HEK293 (cell line): ENCODE data around the gene CDH1.

Experiments
- CTCF ChIA-PET: fragments of 350-600 bp; formaldehyde crosslinking; extraction: SDS; loops from one replicate; lab custom pipeline; 2021; ENCODE audit warnings: antibody characterized with exemption; lab: Yijun Ruan, JAX
- POLR2A ChIA-PET: fragments of 300-600 bp; formaldehyde crosslinking; extraction: SDS; loops from one replicate; lab custom pipeline; 2020; ENCODE audit warnings: antibody characterized with exemption, inconsistent platforms; lab: Yijun Ruan, JAX
- H3K27ac ChIP-seq: fragments of 200-500 bp; sonication (Bioruptor generic); 2 replicates; pipeline ENCODE4 v1.5.1; 2014; ENCODE audit warnings: low read depth, low read length, control low read depth, inconsistent platforms; ENCODE audit errors: extremely low read depth
- H3K36me3 ChIP-seq, 2 experiments: fragments of 200-500 bp in 1 of 2; sonication (Bioruptor generic) in 1 of 2; 1 replicate in 1 of 2; 2 replicates in 1 of 2; pipeline ENCODE4 v1.5.1; 2014 to 2017; ENCODE audit warnings: inconsistent platforms in 2 of 2, low read length in 2 of 2; ENCODE audit not compliant: control insufficient read depth in 2 of 2, insufficient read depth in 1 of 2
- H3K4me1 ChIP-seq: fragments of 200-500 bp; sonication (Bioruptor generic); 2 replicates; pipeline ENCODE4 v1.5.1; 2014; ENCODE audit warnings: mild to moderate bottlenecking, low read length, inconsistent platforms; ENCODE audit not compliant: control insufficient read depth, insufficient read depth
- H3K4me3 ChIP-seq: 2 replicates; pipeline ENCODE4 v1.5.1; 2011; ENCODE audit warnings: low read depth, mild to moderate bottlenecking, control low read depth, low read length, moderate library complexity
- H3K9me3 ChIP-seq: fragments of 200-500 bp; sonication (Bioruptor generic); 2 replicates; pipeline ENCODE4 v1.5.1; 2014; ENCODE audit warnings: low read depth, low read length, inconsistent platforms; ENCODE audit not compliant: control insufficient read depth, insufficient read depth
- GLIS2 ChIP-seq: fragments of 450-650 bp; formaldehyde crosslinking; IDR thresholded peaks from 2 replicates; pipeline ENCODE4 v1.5.1; 2016; ENCODE audit warnings: missing biosample characterization, missing genetic modification characterization
- HIC1 ChIP-seq: fragments of 450-650 bp; formaldehyde crosslinking; IDR thresholded peaks from 2 replicates; pipeline ENCODE4 v1.5.1; 2016; ENCODE audit warnings: missing biosample characterization, missing genetic modification characterization
- HOXA7 ChIP-seq: sonication (generic); formaldehyde crosslinking; IDR thresholded peaks from 2 replicates; pipeline ENCODE4 v1.8.1; 2022; ENCODE audit warnings: missing genetic modification reagents, borderline replicate concordance
- KLF8 ChIP-seq: fragments of 450-650 bp; formaldehyde crosslinking; IDR thresholded peaks from 2 replicates; pipeline ENCODE4 v1.5.1; 2016; ENCODE audit warnings: missing biosample characterization, missing genetic modification characterization
- REPIN1 ChIP-seq: fragments of 450-650 bp; formaldehyde crosslinking; IDR thresholded peaks from 2 replicates; pipeline ENCODE4 v1.5.1; 2017; ENCODE audit warnings: missing biosample characterization, missing genetic modification characterization, low read depth
- TSHZ1 ChIP-seq: fragments of 450-650 bp; formaldehyde crosslinking; IDR thresholded peaks from 2 replicates; pipeline ENCODE4 v1.5.1; 2016; ENCODE audit warnings: missing biosample characterization, missing genetic modification characterization, borderline replicate concordance
- ZBTB6 ChIP-seq: fragments of 450-650 bp; formaldehyde crosslinking; IDR thresholded peaks from 2 replicates; pipeline ENCODE4 v1.5.1; 2017; ENCODE audit warnings: missing biosample characterization, missing genetic modification characterization
- ZNF114 ChIP-seq: fragments of 450-650 bp; formaldehyde crosslinking; IDR thresholded peaks from 2 replicates; pipeline ENCODE4 v1.5.0; 2017; ENCODE audit warnings: missing biosample characterization, missing genetic modification characterization
- ZNF140 ChIP-seq: fragments of 450-650 bp; formaldehyde crosslinking; IDR thresholded peaks from 2 replicates; pipeline ENCODE4 v1.5.1; 2016; ENCODE audit warnings: missing biosample characterization, missing genetic modification characterization
- ZNF155 ChIP-seq: fragments of 450-650 bp; formaldehyde crosslinking; IDR thresholded peaks from 2 replicates; pipeline ENCODE4 v1.5.1; 2016; ENCODE audit warnings: missing biosample characterization, missing genetic modification characterization
- ZNF169 ChIP-seq: fragments of 450-650 bp; formaldehyde crosslinking; IDR thresholded peaks from 2 replicates; pipeline ENCODE4 v1.5.1; 2016; ENCODE audit warnings: missing biosample characterization, missing genetic modification characterization
- ZNF174 ChIP-seq: fragments of 450-650 bp; formaldehyde crosslinking; IDR thresholded peaks from 2 replicates; pipeline ENCODE4 v1.5.0; 2017; ENCODE audit warnings: missing biosample characterization, mild to moderate bottlenecking, missing genetic modification characterization
- ZNF18 ChIP-seq: fragments of 450-650 bp; formaldehyde crosslinking; IDR thresholded peaks from 2 replicates; pipeline ENCODE4 v1.5.1; 2016; ENCODE audit warnings: missing biosample characterization, missing genetic modification characterization
- ZNF184 ChIP-seq: fragments of 450-650 bp; IDR thresholded peaks from 2 replicates; pipeline ENCODE4 v1.5.1; 2018; ENCODE audit warnings: missing biosample characterization, mild to moderate bottlenecking, missing genetic modification characterization
- ZNF221 ChIP-seq: fragments of 450-650 bp; formaldehyde crosslinking; IDR thresholded peaks from 2 replicates; pipeline ENCODE4 v1.5.1; 2017; ENCODE audit warnings: missing biosample characterization, missing genetic modification characterization, borderline replicate concordance
- ZNF239 ChIP-seq: fragments of 450-650 bp; formaldehyde crosslinking; IDR thresholded peaks from 2 replicates; pipeline ENCODE4 v1.5.1; 2016; ENCODE audit warnings: missing biosample characterization, missing genetic modification characterization
- ZNF266 ChIP-seq: fragments of 450-650 bp; formaldehyde crosslinking; IDR thresholded peaks from 2 replicates; pipeline ENCODE4 v1.5.1; 2016; ENCODE audit warnings: missing biosample characterization, missing genetic modification characterization, low read depth
- ZNF292 ChIP-seq: fragments of 450-650 bp; formaldehyde crosslinking; IDR thresholded peaks from 2 replicates; pipeline ENCODE4 v1.5.1; 2016; ENCODE audit warnings: low read depth, missing biosample characterization, missing genetic modification characterization, borderline replicate concordance
- ZNF37A ChIP-seq: fragments of 450-650 bp; IDR thresholded peaks from 2 replicates; pipeline ENCODE4 v1.5.1; 2018; ENCODE audit warnings: missing biosample characterization, missing genetic modification characterization
- ZNF394 ChIP-seq: fragments of 450-650 bp; formaldehyde crosslinking; IDR thresholded peaks from 2 replicates; pipeline ENCODE4 v1.5.1; 2016; ENCODE audit warnings: missing biosample characterization, missing genetic modification characterization, mild to moderate bottlenecking, moderate library complexity, borderline replicate concordance
- ZNF488 ChIP-seq: fragments of 450-650 bp; formaldehyde crosslinking; IDR thresholded peaks from 2 replicates; pipeline ENCODE4 v1.5.1; 2016; ENCODE audit warnings: missing biosample characterization, missing genetic modification characterization
- ZNF530 ChIP-seq: fragments of 450-650 bp; formaldehyde crosslinking; IDR thresholded peaks from 2 replicates; pipeline ENCODE4 v1.5.1; 2016; ENCODE audit warnings: low read depth, missing biosample characterization, missing genetic modification characterization
- ZNF544 ChIP-seq: fragments of 450-650 bp; formaldehyde crosslinking; IDR thresholded peaks from 2 replicates; pipeline ENCODE4 v1.5.0; 2017; ENCODE audit warnings: missing biosample characterization, missing genetic modification characterization
- ZNF558 ChIP-seq: fragments of 450-650 bp; formaldehyde crosslinking; IDR thresholded peaks from 2 replicates; pipeline ENCODE4 v1.5.1; 2016; ENCODE audit warnings: missing biosample characterization, missing genetic modification characterization
- ZNF645 ChIP-seq: fragments of 450-650 bp; formaldehyde crosslinking; IDR thresholded peaks from 2 replicates; pipeline ENCODE4; 2016; ENCODE audit warnings: missing biosample characterization, missing genetic modification characterization
- ZNF670 ChIP-seq: fragments of 450-650 bp; formaldehyde crosslinking; IDR thresholded peaks from 2 replicates; pipeline ENCODE4 v1.5.1; 2016; ENCODE audit warnings: missing biosample characterization, missing genetic modification characterization, low read depth
- ZSCAN16 ChIP-seq: fragments of 450-650 bp; formaldehyde crosslinking; IDR thresholded peaks from 2 replicates; pipeline ENCODE4 v1.5.1; 2016; ENCODE audit warnings: missing biosample characterization, missing genetic modification characterization

Gene CDH1

GRCh38 chr16:68833251-68833650 lies 96.2 kb downstream of the CDH1 start:
- TF ChIP-seq ZNF184 (no peak), HOXA7 (CRISPR knock-in tag) (no peak), ZNF544 (tag by site-specific recombination) (no peak), ZNF114 (tag by site-specific recombination) (no peak), ZNF670 (tag by site-specific recombination) (no peak), ZNF140 (tag by site-specific recombination) (no peak), ZNF18 (tag by site-specific recombination) (no peak), REPIN1 (no peak), ZNF174 (tag by site-specific recombination) (no peak), TSHZ1 (tag by site-specific recombination) (no peak), ZNF394 (tag by site-specific recombination) (no peak), ZNF292 (tag by site-specific recombination) (no peak), ZNF558 (tag by site-specific recombination) (no peak), ZNF239 (no peak), KLF8 (tag by site-specific recombination) (no peak), GLIS2 (no peak), ZNF488 (tag by site-specific recombination) (no peak), ZNF645 (tag by site-specific recombination) (no peak), ZNF169 (tag by site-specific recombination) (no peak)
- ChIA-PET CTCF (interaction anchor here (0.7 kb wide), 1 partner anchor 810 kb away, joined by 3 read pairs; the partner anchor contains the start of genes DDX28 and DUS2), POLR2A (no interaction called here)
- Histone ChIP-seq H3K9me3 (no peaks in the 10 kb centered on the region), H3K27ac (no peak overlapping the region), H3K4me1 (no peaks in the 10 kb centered on the region), H3K36me3 (no peaks in the 10 kb centered on the region), H3K4me3 (no peak overlapping the region)

- TF ChIP-seq HIC1 (tag by site-specific recombination): no peak
- TF ChIP-seq ZNF530 (tag by site-specific recombination): no peak
- TF ChIP-seq ZSCAN16: no peak
- no peak for TF ChIP-seq ZNF155 (tag by site-specific recombination)
- TF ChIP-seq ZBTB6 (tag by site-specific recombination): no peak
- TF ChIP-seq ZNF266 (tag by site-specific recombination): no peak
- TF ChIP-seq ZNF221 (tag by site-specific recombination): no peak
- no peak for TF ChIP-seq ZNF37A (tag by site-specific recombination)
- Histone ChIP-seq H3K4me3 (no peak overlapping the region), H3K36me3 (no peaks in the 10 kb centered on the region), H3K9me3 (no peaks in the 10 kb centered on the region), H3K4me1 (no peaks in the 10 kb centered on the region), H3K27ac (no peak overlapping the region)
- CTCF ChIA-PET: interaction anchor here (0.5 to 1.3 kb wide), 5 partner anchors 10 to 290 kb away, joined by 3 to 7 read pairs (median 4); no protein-coding TSS in a partner anchor
- POLR2A ChIA-PET: interaction anchor here (0.5 kb wide), 1 partner anchor 259 kb away, joined by 5 read pairs; no protein-coding TSS in a partner anchor
These were observed 97.5 kb downstream of the CDH1 start for GRCh38 chr16:68834550-68834949.
